GM12878 (cell line): ENCODE data around the gene CLK2. TPM values are rescaled to one million over a fixed set of nuclear protein-coding genes. Genes with fewer than 3 reads are reported as not detected.

Experiments used
- ATF2 ChIP-seq: IDR thresholded peaks from 2 replicates; pipeline ENCODE4 v1.6.1; 2012; ENCODE audit warnings: low read length, inconsistent platforms
- CBFB ChIP-seq: IDR thresholded peaks from 2 replicates; pipeline ENCODE4 v1.6.1; 2016; ENCODE audit warnings: antibody characterized with exemption, low read depth
- CEBPB ChIP-seq, 2 experiments: fragments of 150-350 bp in 1 of 2; IDR thresholded peaks; 2 replicates each; pipeline ENCODE4 v1.6.1; 2012 to 2014; ENCODE audit warnings: low read depth in 2 of 2, low read length in 2 of 2, borderline replicate concordance in 1 of 2, inconsistent platforms in 1 of 2
- CHD2 ChIP-seq: IDR thresholded peaks from 2 replicates; pipeline ENCODE4 v1.6.1; 2011; ENCODE audit warnings: low read depth, low read length, improper control_type of control experiment, borderline replicate concordance
- FOS ChIP-seq: IDR thresholded peaks from 3 replicates; pipeline ENCODE4 v1.6.1; 2011; ENCODE audit warnings: borderline replicate concordance; ENCODE audit not compliant: insufficient read length; ENCODE audit errors: extremely low read depth
- FOXM1 ChIP-seq: IDR thresholded peaks from 2 replicates; pipeline ENCODE4 v1.6.1; 2012; ENCODE audit warnings: low read depth, mild to moderate bottlenecking, inconsistent platforms, low read length, moderate library complexity
- HDAC6 ChIP-seq: fragments of 200-600 bp; sonication (generic); IDR thresholded peaks from one replicate; pipeline ENCODE4 v1.8.0; 2017; ENCODE audit warnings: antibody characterized with exemption; ENCODE audit not compliant: unreplicated experiment
- HDGF ChIP-seq: fragments of 450-650 bp; IDR thresholded peaks from 2 replicates; pipeline ENCODE4 v1.6.1; 2016; ENCODE audit warnings: antibody characterized with exemption
- LARP7 ChIP-seq: fragments of 450-650 bp; IDR thresholded peaks from 2 replicates; pipeline ENCODE4 v1.6.1; 2017; ENCODE audit warnings: mild to moderate bottlenecking
- NFIC ChIP-seq: IDR thresholded peaks from 2 replicates; pipeline ENCODE4 v1.6.1; 2012; ENCODE audit warnings: low read depth, mild to moderate bottlenecking, inconsistent platforms, low read length, moderate library complexity
- NFYA ChIP-seq: IDR thresholded peaks from 2 replicates; pipeline ENCODE4 v1.6.1; 2011; ENCODE audit warnings: low read depth, mild to moderate bottlenecking, low read length, improper control_type of control experiment, borderline replicate concordance
- NFYB ChIP-seq: IDR thresholded peaks from 2 replicates; pipeline ENCODE4 v1.6.1; 2011; ENCODE audit warnings: low read depth, mild to moderate bottlenecking, low read length, improper control_type of control experiment, moderate library complexity; ENCODE audit not compliant: insufficient read depth
- POLR2AphosphoS2 ChIP-seq: IDR thresholded peaks from 2 replicates; pipeline ENCODE4 v1.6.1; 2011; ENCODE audit warnings: low read depth, mild to moderate bottlenecking, low read length, improper control_type of control experiment, moderate library complexity
- RCOR1 ChIP-seq: conservative IDR thresholded peaks from 2 replicates; pipeline ENCODE4 v1.6.1; 2012; ENCODE audit warnings: low read depth, low read length, improper control_type of control experiment
- SIN3A ChIP-seq: IDR thresholded peaks from 2 replicates; pipeline ENCODE4 v1.6.1; 2012; ENCODE audit warnings: low read depth, low read length, improper control_type of control experiment
- SIX5 ChIP-seq: IDR thresholded peaks from 2 replicates; pipeline ENCODE4 v1.6.1; 2011; ENCODE audit warnings: mild to moderate bottlenecking, low read depth, low read length, moderate library complexity; ENCODE audit not compliant: severe bottlenecking
- SP1 ChIP-seq: IDR thresholded peaks from one replicate; pipeline ENCODE4 v1.6.1; 2011; ENCODE audit warnings: low read depth, low read length
- TARDBP ChIP-seq: IDR thresholded peaks from 2 replicates; pipeline ENCODE4 v1.6.1; 2016; ENCODE audit warnings: borderline replicate concordance
- USF1 ChIP-seq: IDR thresholded peaks from 2 replicates; pipeline ENCODE4 v1.6.1; 2011; ENCODE audit warnings: borderline replicate concordance, low read depth, mild to moderate bottlenecking, moderate library complexity, mixed read lengths, low read length; ENCODE audit not compliant: insufficient read depth; ENCODE audit errors: extremely low read length
- ZBED1 ChIP-seq: IDR thresholded peaks from 2 replicates; pipeline ENCODE4 v1.6.1; 2016; ENCODE audit warnings: borderline replicate concordance
- ZBTB33 ChIP-seq: fragments of 450-650 bp; IDR thresholded peaks from 2 replicates; pipeline ENCODE4 v1.6.1; 2017; ENCODE audit warnings: mild to moderate bottlenecking
- ZNF217 ChIP-seq: fragments of 450-650 bp; IDR thresholded peaks from 2 replicates; pipeline ENCODE4 v1.6.1; 2017; ENCODE audit warnings: antibody characterized with exemption, mild to moderate bottlenecking
- ZNF384 ChIP-seq: IDR thresholded peaks from 2 replicates; pipeline ENCODE4 v1.6.1; 2012; ENCODE audit warnings: low read depth, mild to moderate bottlenecking, low read length, improper control_type of control experiment, borderline replicate concordance
- polyA plus RNA-seq, 11 experiments: library from polyadenylated mRNA; depleted of rRNA in 4 of 11; unstranded in 6 of 11; stranded (reverse) in 5 of 11; fragments of >200 nt; fragmentation: Nextera tagmentation in 4 of 11; fragmentation: Illumina TruSeq in 1 of 11; extraction: Ambion mirVana in 4 of 11; extraction: Trizol in 1 of 11; gene quantifications; 1 replicate in 1 of 11; 2 replicates in 10 of 11; pipeline versions ENCODE4 v1.2.1 to v1.2.3, GENCODE V29; 2011 to 2016; ENCODE audit warnings: inconsistent platforms in 2 of 11, missing spikeins in 2 of 11, low read depth in 1 of 11
- total RNA-seq, 4 experiments: library from RNA; depleted of rRNA in 3 of 4; stranded (reverse); fragments of >200 nt in 3 of 4; fragmentation: Illumina TruSeq in 1 of 4; extraction: Trizol in 1 of 4; gene quantifications; 2 replicates each; pipeline versions ENCODE4 v1.2.1 to v1.2.3, GENCODE V29; 2013 to 2021

CLK2 gene
- total and polyA plus RNA-seq, 10 of the 15 experiments (the other 5 are each of a cell fraction or from before 2014, with no cell fraction given): 11.1 to 83.7 (median 36.7) TPM

- TF ChIP-seq ZBTB33: 0 out of 2 replicates have a peak, but pooled peaks have one; percentile 5
- TF ChIP-seq HDGF: no peak
- TF ChIP-seq FOXM1: no peak
- TF ChIP-seq TARDBP: no peak
- no peak for TF ChIP-seq ZBED1
- TF ChIP-seq CBFB: no peak; the same call in 1 of the 2 replicates
- TF ChIP-seq SP1: no peak
- TF ChIP-seq FOS: no peak
- TF ChIP-seq NFIC: peak; percentile 30; the same call in 1 of the 2 replicates
- no peak for TF ChIP-seq CEBPB (IDR thresholded peaks at IDR 0.05; ENCODE audit: borderline replicate concordance in 1 of 2, low read depth in 2 of 2, low read length in 2 of 2)
- peak; percentile 64; the same call in 1 of the 2 replicates for TF ChIP-seq LARP7
- no peak for TF ChIP-seq POLR2AphosphoS2
- TF ChIP-seq ZNF217: no peak
- no peak; the same call in 1 of the 2 replicates for TF ChIP-seq ZNF384
- TF ChIP-seq ATF2: no peak
- no peak for TF ChIP-seq NFYA
- no peak; the same call in 1 of the 2 replicates for TF ChIP-seq CHD2
- no peak for TF ChIP-seq RCOR1
- TF ChIP-seq SIN3A: peak; percentile 18; the same call in 1 of the 2 replicates
- TF ChIP-seq NFYB: no peak
- TF ChIP-seq HDAC6: no peak
- TF ChIP-seq USF1: no peak
- TF ChIP-seq SIX5: no peak
Measured at GRCh38 chr1:155226910-155227260, 46.4 kb downstream of the CLK2 start (continued).
